Retinal pigment epithelial cell (primary cell): Measurements from ENCODE around the gene DCXR.

Experiments used
- DNase-seq: peaks from one replicate; pipeline ENCODE4 v3.0.0-alpha.2; 2010; ENCODE audit warnings: low read depth
- H3K4me3 ChIP-seq: 2 replicates; pipeline ENCODE4 v1.5.1; 2011; ENCODE audit warnings: mild to moderate bottlenecking, low read length, control low read depth, moderate library complexity
- TF ChIP-seq, protein P1 (sequence below): conservative IDR thresholded peaks from 2 replicates; pipeline ENCODE4 v1.5.1; 2011; ENCODE audit warnings: low read depth, low read length, control low read depth, inconsistent platforms

The DCXR gene

GRCh38 chr17:82049106-82049505, 11.6 kb upstream of the DCXR start:
- TF ChIP-seq, protein P1, sequence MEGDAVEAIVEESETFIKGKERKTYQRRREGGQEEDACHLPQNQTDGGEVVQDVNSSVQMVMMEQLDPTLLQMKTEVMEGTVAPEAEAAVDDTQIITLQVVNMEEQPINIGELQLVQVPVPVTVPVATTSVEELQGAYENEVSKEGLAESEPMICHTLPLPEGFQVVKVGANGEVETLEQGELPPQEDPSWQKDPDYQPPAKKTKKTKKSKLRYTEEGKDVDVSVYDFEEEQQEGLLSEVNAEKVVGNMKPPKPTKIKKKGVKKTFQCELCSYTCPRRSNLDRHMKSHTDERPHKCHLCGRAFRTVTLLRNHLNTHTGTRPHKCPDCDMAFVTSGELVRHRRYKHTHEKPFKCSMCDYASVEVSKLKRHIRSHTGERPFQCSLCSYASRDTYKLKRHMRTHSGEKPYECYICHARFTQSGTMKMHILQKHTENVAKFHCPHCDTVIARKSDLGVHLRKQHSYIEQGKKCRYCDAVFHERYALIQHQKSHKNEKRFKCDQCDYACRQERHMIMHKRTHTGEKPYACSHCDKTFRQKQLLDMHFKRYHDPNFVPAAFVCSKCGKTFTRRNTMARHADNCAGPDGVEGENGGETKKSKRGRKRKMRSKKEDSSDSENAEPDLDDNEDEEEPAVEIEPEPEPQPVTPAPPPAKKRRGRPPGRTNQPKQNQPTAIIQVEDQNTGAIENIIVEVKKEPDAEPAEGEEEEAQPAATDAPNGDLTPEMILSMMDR: no peak
- no peak for DNase-seq
- no peak overlapping the region for H3K4me3 ChIP-seq

DNA sequence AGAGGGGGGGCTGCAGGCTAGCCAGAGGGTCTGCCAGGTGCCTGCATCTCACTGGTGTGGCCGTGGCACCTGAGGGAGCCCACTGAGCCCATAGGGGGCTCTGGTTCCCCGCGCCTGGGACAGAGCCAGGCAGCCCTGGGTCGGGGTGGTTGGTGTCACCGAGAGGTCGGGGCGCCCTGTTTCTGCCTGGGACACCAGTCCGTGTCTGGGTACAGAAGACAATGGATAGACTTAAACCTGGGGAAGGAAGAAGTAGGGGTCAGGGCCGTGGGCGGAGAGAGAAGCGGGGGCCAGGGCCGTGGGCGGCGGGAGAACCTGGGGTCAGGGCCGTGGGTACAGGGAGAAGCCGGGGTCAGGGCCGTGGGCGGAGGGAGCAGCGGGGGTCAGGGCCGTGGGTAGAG, 11.1 kb upstream of the DCXR start:
- no peak overlapping the region for H3K4me3 ChIP-seq
- no peak for DNase-seq
- TF ChIP-seq, protein P1: no peak

DNA sequence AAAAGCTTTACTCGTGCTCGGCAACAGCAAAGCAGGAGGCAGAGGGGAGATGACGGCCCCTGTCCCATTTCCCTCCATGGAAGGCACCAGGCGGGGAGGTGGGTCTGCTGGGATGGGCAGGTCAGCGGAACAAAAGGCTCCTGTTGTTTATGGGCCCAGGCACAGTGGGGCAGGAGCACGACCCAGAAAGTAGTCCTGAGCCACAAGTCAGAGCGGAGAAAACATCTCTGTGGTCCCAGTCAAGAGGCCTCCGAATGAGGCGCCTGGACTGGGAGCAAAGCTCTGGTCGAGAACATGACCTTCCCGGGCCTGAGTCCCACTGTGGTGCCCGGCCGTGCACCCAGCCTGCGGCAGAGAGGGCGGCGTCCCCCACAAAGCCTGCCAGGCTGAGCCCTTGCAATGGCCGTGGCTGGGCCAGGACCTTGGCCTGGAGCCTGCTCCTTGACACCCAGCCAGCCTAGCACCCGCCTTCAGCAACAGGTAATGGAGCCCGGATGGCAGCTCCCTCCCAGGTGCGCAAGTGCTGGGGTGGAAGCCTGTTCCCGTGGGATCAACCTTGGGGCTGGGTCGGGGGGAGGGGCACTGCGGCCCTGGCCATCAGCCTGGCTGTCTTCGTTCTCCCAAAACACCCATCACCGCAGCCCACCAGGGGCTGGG, 10.5 kb upstream of the DCXR start:
- no peak overlapping the region for H3K4me3 ChIP-seq
- TF ChIP-seq, protein P1: no peak
- no peak for DNase-seq

- no peak for DNase-seq
- TF ChIP-seq, protein P1: no peak
These were observed 9.9 kb upstream of the DCXR start for GRCh38 chr17:82047379-82047778.

GRCh38 chr17:82046903-82047302, 9.4 kb upstream of the DCXR start:
- TF ChIP-seq, protein P1: no peak
- DNase-seq: no peak
- H3K4me3 ChIP-seq: no peak overlapping the region

More at GRCh38 chr17:82047379-82047778, 9.9 kb upstream of the DCXR start:
- no peak overlapping the region for H3K4me3 ChIP-seq

DNA sequence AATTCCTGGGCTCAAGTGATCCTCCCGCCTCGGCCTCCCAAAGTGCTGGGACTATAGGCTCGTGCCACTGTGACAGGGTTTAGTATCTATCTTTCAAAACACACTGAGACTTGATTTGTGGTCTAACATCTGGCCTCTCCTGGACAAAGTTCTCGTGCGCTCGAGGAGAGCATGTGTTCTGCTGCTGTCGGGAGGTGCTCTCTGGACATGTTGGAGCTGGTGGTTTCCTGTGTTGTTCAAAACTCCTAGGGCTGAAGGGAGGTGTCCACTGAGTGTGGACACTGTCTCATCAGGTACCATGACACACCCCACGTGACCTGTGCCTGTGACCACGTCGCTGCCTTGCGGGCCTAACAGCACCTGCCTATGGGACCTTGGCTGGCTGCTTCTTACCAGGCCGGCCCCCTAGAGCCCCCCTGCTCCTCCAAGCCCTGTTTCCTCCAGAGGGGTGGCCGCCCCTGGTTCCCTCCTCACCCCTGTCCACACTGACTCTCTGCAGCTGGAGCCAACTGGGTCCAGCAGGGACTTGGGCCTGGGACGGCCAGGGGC, 8.5 kb upstream of the DCXR start:
- DNase-seq: no peak
- H3K4me3 ChIP-seq: no peak overlapping the region
- TF ChIP-seq, protein P1: no peak

DNA sequence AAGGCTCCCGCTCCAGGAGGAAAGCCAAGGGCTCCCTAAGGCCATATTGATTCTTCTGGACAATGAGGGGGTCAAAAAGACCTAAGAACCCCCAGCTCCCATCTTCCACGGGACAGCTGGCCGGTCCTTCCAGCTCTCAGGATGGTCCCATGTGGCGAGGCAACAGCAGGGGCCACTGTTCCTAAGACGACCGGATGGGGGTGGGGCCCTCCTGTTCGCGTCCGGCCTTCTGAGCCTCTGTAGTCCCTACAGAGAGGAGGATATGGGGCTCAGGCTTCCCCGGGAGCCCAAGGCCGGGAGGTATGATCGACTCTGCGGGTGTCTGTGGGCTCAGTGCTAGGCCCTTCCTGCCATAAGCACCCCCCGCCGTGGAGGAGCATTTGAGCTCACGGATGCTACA, 6.0 kb upstream of the DCXR start:
- H3K4me3 ChIP-seq: no peak overlapping the region
- TF ChIP-seq, protein P1: no peak

More for the DNA sequence above, 6.0 kb upstream of the DCXR start:
- DNase-seq: no peak
